ENCODE data around the gene DNM3. TPM values are rescaled to one million over a fixed set of nuclear protein-coding genes. Genes with fewer than 3 reads are reported as not detected.

Gene DNM3
- total and polyA plus RNA-seq, 2 of the 8 experiments (the other 6 are each of a cell fraction or from before 2014, with no cell fraction given), result 2.0 to 8.5 TPM

- Histone ChIP-seq H2AFZ (ENCODE audit: low read length) (no peak overlapping the region), H4K91ac (replicated peaks; ENCODE audit: insufficient read length, low read length) (no peak overlapping the region), H2BK12ac (ENCODE audit: low read depth, low read length) (no peak overlapping the region), H3K4me1 (replicated peaks in 1 of 4; ENCODE audit: control insufficient read depth in 3 of 4, insufficient read depth in 4 of 4, low read length in 3 of 4) (no peaks in the 10 kb centered on the region), H3K79me2 (ENCODE audit: control insufficient read depth in 1 of 2, insufficient read depth in 2 of 2, low read length in 2 of 2) (no peaks in the 10 kb centered on the region), H4K20me1 (replicated peaks in 1 of 2; ENCODE audit: control insufficient read depth in 1 of 2, insufficient read depth in 2 of 2, low read length in 2 of 2) (no peaks in the 10 kb centered on the region), H4K5ac (ENCODE audit: insufficient read length, low read depth, low read length) (no peak overlapping the region), H4K8ac (ENCODE audit: extremely low read depth, insufficient read depth, low read length) (no peak overlapping the region), H2BK120ac (replicated peaks; ENCODE audit: low read depth, low read length) (no peak overlapping the region), H2BK20ac (ENCODE audit: low read length) (no peak overlapping the region), H3K27ac (ENCODE audit: low read depth, low read length) (no peak overlapping the region), H3K23ac (ENCODE audit: insufficient read length) (no peak overlapping the region), H2BK5ac (ENCODE audit: low read depth, low read length) (no peak overlapping the region), H3K36me3 (ENCODE audit: control insufficient read depth in 2 of 4, insufficient read depth in 4 of 4, low read length in 3 of 4) (no peaks in the 10 kb centered on the region), H3K23me2 (ENCODE audit: low read depth, low read length) (no peaks in the 10 kb centered on the region), H3K18ac (ENCODE audit: extremely low read depth, low read length) (no peak overlapping the region), H3K27me3 (replicated peaks in 1 of 4; ENCODE audit: control insufficient read depth in 3 of 4, extremely low read depth in 1 of 4, insufficient read depth in 3 of 4, low read length in 3 of 4) (no peaks in the 10 kb centered on the region), H3K4me3 (ENCODE audit: extremely low read depth in 1 of 4, insufficient read depth in 2 of 4, low read depth in 3 of 4, low read length in 4 of 4) (no peak overlapping the region), H3K4me2 (ENCODE audit: insufficient read depth in 1 of 2, low read depth in 2 of 2, low read length in 2 of 2) (no peak overlapping the region), H3K79me1 (ENCODE audit: low read depth, low read length) (no peaks in the 10 kb centered on the region), H3K9me3 (ENCODE audit: insufficient read depth in 2 of 2, low read depth in 1 of 2, low read length in 1 of 2) (no peaks in the 10 kb centered on the region), H3K56ac (replicated peaks; ENCODE audit: insufficient read length, low read depth, low read length) (no peak overlapping the region), H2AK5ac (ENCODE audit: low read depth, low read length) (no peak overlapping the region), H3K14ac (ENCODE audit: insufficient read length) (no peak overlapping the region), H3K4ac (replicated peaks; ENCODE audit: insufficient read length, low read depth, low read length) (no peak overlapping the region), H3K9ac (replicated peaks in 1 of 4; ENCODE audit: extremely low read depth in 1 of 4, low read depth in 3 of 4, low read length in 3 of 4) (no peak overlapping the region), H2BK15ac (ENCODE audit: low read length) (no peak overlapping the region)
- FAIRE-seq (no peak), DNase-seq (ENCODE audit: low read depth in 1 of 2, low spot score in 2 of 2) (no peak)
- ChIA-PET POLR2A (ENCODE audit: partially characterized antibody) (no interaction called here), CTCF (ENCODE audit: partially characterized antibody) (no interaction called here)
- 87% methylated on average over 2 of the region's 2 CpGs; no CpG with 5 or more reads in 1 of the 2 experiments for WGBS, 2 experiments (ENCODE audit: extremely low coverage in 1 of 2, insufficient coverage in 1 of 2, insufficient read length in 1 of 2, insufficient replicate concordance in 2 of 2, low coverage in 1 of 2, low lambda C conversion rate in 2 of 2, missing lambda C conversion rate in 1 of 2)
- TF ChIP-seq HDAC2 (IDR thresholded peaks at IDR 0.05; ENCODE audit: borderline replicate concordance in 1 of 2, low read depth in 2 of 2, low read length in 2 of 2), result no peak
- TF ChIP-seq USF2 (IDR thresholded peaks at IDR 0.05; ENCODE audit: low read length), result no peak
- TF ChIP-seq GTF2F1 (IDR thresholded peaks at IDR 0.05; ENCODE audit: borderline replicate concordance, low read depth, low read length), result no peak
- TF ChIP-seq NRF1 (IDR thresholded peaks at IDR 0.05; ENCODE audit: low read depth, low read length), result no peak
- no peak for TF ChIP-seq EGR1 (IDR thresholded peaks at IDR 0.05; ENCODE audit: borderline replicate concordance, low read depth, low read length)
- no peak for TF ChIP-seq RXRA (IDR thresholded peaks at IDR 0.05; ENCODE audit: insufficient read depth, low read depth, low read length)
- no peak for TF ChIP-seq MAX (IDR thresholded peaks at IDR 0.05)
- no peak for TF ChIP-seq SP1 (IDR thresholded peaks at IDR 0.05; ENCODE audit: low read depth, low read length)
- TF ChIP-seq ATF2 (IDR thresholded peaks at IDR 0.05; ENCODE audit: low read length), result no peak
- TF ChIP-seq KDM1A (IDR thresholded peaks at IDR 0.05; ENCODE audit: borderline replicate concordance, low read length), result no peak
Observed at GRCh38 chr1:172221436-172221835, 380.1 kb downstream of the DNM3 start.

Measured in H1 (cell line).